Upper lobe of right lung (tissue), 1 donor: ENCODE results near the gene SRM. TPM values are rescaled to one million over a fixed set of nuclear protein-coding genes. Genes with fewer than 3 reads are reported as not detected.
"Not testable (repeated sequence)": the region's sequence is repeated elsewhere in the genome, so short reads cannot be mapped to it uniquely, and the experiment has no call there.

Experiments used
- ATAC-seq: fragments of 200-7000 bp; cut with Tn5 transposase; one replicate; pipeline ENCODE4 v1.9.1; 2020; ENCODE audit warnings: mild to moderate bottlenecking, moderate library complexity
- DNase-seq: peaks from one replicate; pipeline ENCODE4 v3.0.0-alpha.2; 2020
- H3K27ac ChIP-seq: fragments of 200-600 bp; one replicate; pipeline ENCODE4 v1.8.0; 2022
- H3K27me3 ChIP-seq: fragments of 200-600 bp; one replicate; pipeline ENCODE4 v1.8.0; 2022; ENCODE audit warnings: mild to moderate bottlenecking
- H3K36me3 ChIP-seq: fragments of 200-600 bp; one replicate; pipeline ENCODE4 v1.8.0; 2022
- H3K4me1 ChIP-seq: fragments of 200-600 bp; one replicate; pipeline ENCODE4 v1.8.0; 2022
- H3K4me3 ChIP-seq: fragments of 200-600 bp; one replicate; pipeline ENCODE4 v1.8.0; 2022; ENCODE audit warnings: mild to moderate bottlenecking
- H3K9me3 ChIP-seq: fragments of 200-600 bp; one replicate; pipeline ENCODE4 v1.8.0; 2022
- intact Hi-C: fragments of 100-400 bp; cut with DNase I; formaldehyde crosslinking; loops from one replicate; pipeline ENCODE4 v1.11.0; 2022
- total RNA-seq: library from RNA; stranded (reverse); fragmentation: NEBNext Ultra II Directional; extraction: Animal tissue kit (Norgen Biotek cat#: 25700); gene quantifications from one replicate; pipeline ENCODE4 v1.2.1, GENCODE V29; 2021
- TF ChIP-seq, protein P1 (sequence below): fragments of 200-600 bp; IDR thresholded peaks from one replicate; pipeline ENCODE4 v1.8.0; 2022; ENCODE audit warnings: antibody characterized with exemption
- donor health status: DM: no; HTN: yes; CAD: no; lungs with severe emphysema.

Gene SRM
- total RNA-seq, 1 donor from 2014 or later = 46.1 TPM

DNA sequence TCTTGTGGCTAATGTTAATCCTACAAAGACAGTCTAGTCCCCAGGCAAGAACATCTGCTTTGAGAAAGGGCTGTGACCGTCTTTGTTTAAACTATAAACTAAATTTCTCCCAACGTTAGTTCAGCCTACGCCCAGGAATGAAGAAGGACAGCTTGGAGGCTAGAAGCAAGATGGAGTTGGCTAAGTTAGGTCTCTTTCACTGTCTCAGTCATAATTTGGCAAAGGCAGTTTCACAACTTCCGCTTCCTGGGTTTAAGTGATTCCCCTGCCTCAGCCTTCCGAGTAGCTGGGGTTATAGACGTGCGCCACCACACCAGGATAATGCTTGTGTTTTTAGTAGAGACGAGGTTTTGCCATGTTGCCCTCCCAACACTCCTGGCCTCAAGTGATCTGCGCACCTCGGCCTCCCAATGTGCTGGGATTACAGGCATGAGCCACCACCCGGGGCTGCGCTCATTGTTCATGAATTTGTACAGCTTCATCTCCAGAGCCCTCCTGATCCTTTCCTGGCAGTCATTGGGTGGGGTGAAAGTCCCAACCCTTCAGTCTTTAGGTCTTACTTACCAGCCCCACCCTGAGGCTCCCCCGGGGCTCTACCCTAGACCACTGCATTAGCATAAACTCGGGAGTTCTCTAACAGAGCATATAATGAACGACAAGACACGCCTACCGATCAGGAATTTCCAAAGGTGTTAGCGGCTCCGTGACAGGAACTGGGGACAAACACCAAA, 7.9 kb downstream of the SRM start:
- no peaks in the 10 kb centered on the region for H3K27me3 ChIP-seq
- ATAC-seq = no peak
- no peaks in the 10 kb centered on the region for H3K9me3 ChIP-seq
- no peak overlapping the region for H3K27ac ChIP-seq
- intact Hi-C loops = no loop called here
- H3K36me3 ChIP-seq = peaks cover 19% of the 10 kb centered on the region
- TF ChIP-seq, protein P1, sequence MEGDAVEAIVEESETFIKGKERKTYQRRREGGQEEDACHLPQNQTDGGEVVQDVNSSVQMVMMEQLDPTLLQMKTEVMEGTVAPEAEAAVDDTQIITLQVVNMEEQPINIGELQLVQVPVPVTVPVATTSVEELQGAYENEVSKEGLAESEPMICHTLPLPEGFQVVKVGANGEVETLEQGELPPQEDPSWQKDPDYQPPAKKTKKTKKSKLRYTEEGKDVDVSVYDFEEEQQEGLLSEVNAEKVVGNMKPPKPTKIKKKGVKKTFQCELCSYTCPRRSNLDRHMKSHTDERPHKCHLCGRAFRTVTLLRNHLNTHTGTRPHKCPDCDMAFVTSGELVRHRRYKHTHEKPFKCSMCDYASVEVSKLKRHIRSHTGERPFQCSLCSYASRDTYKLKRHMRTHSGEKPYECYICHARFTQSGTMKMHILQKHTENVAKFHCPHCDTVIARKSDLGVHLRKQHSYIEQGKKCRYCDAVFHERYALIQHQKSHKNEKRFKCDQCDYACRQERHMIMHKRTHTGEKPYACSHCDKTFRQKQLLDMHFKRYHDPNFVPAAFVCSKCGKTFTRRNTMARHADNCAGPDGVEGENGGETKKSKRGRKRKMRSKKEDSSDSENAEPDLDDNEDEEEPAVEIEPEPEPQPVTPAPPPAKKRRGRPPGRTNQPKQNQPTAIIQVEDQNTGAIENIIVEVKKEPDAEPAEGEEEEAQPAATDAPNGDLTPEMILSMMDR = no peak
- peak; percentile 33 for DNase-seq
- H3K4me1 ChIP-seq = no peaks in the 10 kb centered on the region
- H3K4me3 ChIP-seq = no peak overlapping the region

GRCh38 chr1:11051121-11051520, 8.7 kb downstream of the SRM start:
- ATAC-seq, intact Hi-C loops, DNase-seq, H3K9me3 ChIP-seq, H3K27ac ChIP-seq, H3K27me3 ChIP-seq, H3K4me3 ChIP-seq, H3K4me1 ChIP-seq: not testable (repeated sequence)
- peaks cover 11% of the 10 kb centered on the region for H3K36me3 ChIP-seq

- no peak within 1 kb of the TSS for H3K27ac ChIP-seq
- no peaks in the 10 kb centered on the region for H3K27me3 ChIP-seq
- ATAC-seq (peak; percentile 24), DNase-seq (peak; percentile 57)
- no peak within 1 kb of the TSS for H3K4me3 ChIP-seq
- H3K9me3 ChIP-seq = no peaks in the 10 kb centered on the region
- no peaks in the 10 kb centered on the region for H3K36me3 ChIP-seq
- TF ChIP-seq, protein P1 = no peak
- intact Hi-C loops = no loop called here
- H3K4me1 ChIP-seq = no peaks in the 10 kb centered on the region
These were observed 13.0 kb downstream of the SRM start, which contains the start of gene MASP2 for GRCh38 chr1:11046625-11047365. Gene MASP2, minus strand, starts transcription at chr1:11047239. Its CDS starts 32 bp downstream, at chr1:11047207.

GRCh38 chr1:11046270-11046566, 13.6 kb downstream of the SRM start:
- no peaks in the 10 kb centered on the region for H3K27me3 ChIP-seq
- intact Hi-C loops = no loop called here
- H3K27ac ChIP-seq = no peak overlapping the region
- no peaks in the 10 kb centered on the region for H3K36me3 ChIP-seq
- no peak overlapping the region for H3K4me3 ChIP-seq
- ATAC-seq (no peak), DNase-seq (peak; percentile 47)
- H3K4me1 ChIP-seq = no peaks in the 10 kb centered on the region
- H3K9me3 ChIP-seq = no peaks in the 10 kb centered on the region
- TF ChIP-seq, protein P1 = no peak

GRCh38 chr1:11045428-11046269, 14.2 kb downstream of the SRM start:
- Histone ChIP-seq H3K27ac (no peak overlapping the region), H3K4me1 (no peaks in the 10 kb centered on the region), H3K36me3 (no peaks in the 10 kb centered on the region), H3K9me3 (no peaks in the 10 kb centered on the region), H3K4me3 (no peak overlapping the region), H3K27me3 (no peaks in the 10 kb centered on the region)
- TF ChIP-seq, protein P1 = no peak
- intact Hi-C loops = no loop called here
- peak; percentile 8 for ATAC-seq
- DNase-seq = peak; percentile 63
